Activated CD4-positive, alpha-beta T cell treated with anti-CD3 and anti-CD28 coated beads for 48 hours (primary cell): ENCODE measurements around the gene SERPINA10.
"Not testable (repeated sequence)": the region's sequence is repeated elsewhere in the genome, so short reads cannot be mapped to it uniquely, and the experiment has no call there.

Experiments
- DNase-seq: peaks from one replicate; pipeline ENCODE4 v3.0.0-alpha.2; 2020

The SERPINA10 gene

GRCh38 chr14:94282991-94283723 lies 9.9 kb downstream of the SERPINA10 start:
- no peak for DNase-seq

GRCh38 chr14:94278731-94279130 lies 14.3 kb downstream of the SERPINA10 start:
- DNase-seq, result no peak

GRCh38 chr14:94276898-94277561 lies 16.0 kb downstream of the SERPINA10 start:
- DNase-seq, result not testable (repeated sequence)

GRCh38 chr14:94269156-94269555 lies 23.9 kb downstream of the SERPINA10 start:
- no peak for DNase-seq

GRCh38 chr14:94268582-94268981 lies 24.5 kb downstream of the SERPINA10 start:
- not testable (repeated sequence) for DNase-seq

GRCh38 chr14:94267352-94267751 lies 25.7 kb downstream of the SERPINA10 start:
- no peak for DNase-seq

- not testable (repeated sequence) for DNase-seq
Observed at GRCh38 chr14:94264195-94264594, 28.9 kb downstream of the SERPINA10 start.

- no peak for DNase-seq
Observed at GRCh38 chr14:94244182-94244581, 48.9 kb downstream of the SERPINA10 start.

- no peak for DNase-seq
Observed at GRCh38 chr14:94239406-94239805, 53.7 kb downstream of the SERPINA10 start.

GRCh38 chr14:94237983-94238382 lies 55.1 kb downstream of the SERPINA10 start:
- DNase-seq, result no peak

- no peak for DNase-seq
Observed at GRCh38 chr14:94237046-94237445, 56.0 kb downstream of the SERPINA10 start.
